ENCODE results near the gene ECHS1. TPM values are rescaled to one million over a fixed set of nuclear protein-coding genes. Genes with fewer than 3 reads are reported as not detected.

ECHS1 gene
- total and polyA plus RNA-seq, 2 of the 8 experiments (the other 6 are each of a cell fraction or from before 2014, with no cell fraction given): 41.7 to 101 TPM

GRCh38 chr10:133342942-133343341 lies 30.2 kb downstream of the ECHS1 start:
- no peak overlapping the region for H3K23ac ChIP-seq (ENCODE audit: insufficient read length)
- no peak overlapping the region for H3K18ac ChIP-seq (ENCODE audit: extremely low read depth, low read length)

More at GRCh38 chr10:133342942-133343341, 30.2 kb downstream of the ECHS1 start:
- ChIA-PET POLR2A (ENCODE audit: partially characterized antibody) (interaction anchor here (0.6 to 2.3 kb wide), 8 partner anchors 9 to 1277 kb away, joined by 3 to 8 read pairs (median 3); partner anchors contain the start of genes FUOM and JAKMIP3), CTCF (ENCODE audit: partially characterized antibody) (interaction anchor here (1.6 to 4.9 kb wide), 2 partner anchors 9 to 14 kb away, joined by 4 to 27 read pairs; no protein-coding TSS in a partner anchor)
- 84% methylated on average over 8 of the region's 8 CpGs; no CpG with 5 or more reads in 1 of the 2 experiments for WGBS, 2 experiments (ENCODE audit: extremely low coverage in 1 of 2, insufficient coverage in 1 of 2, insufficient read length in 1 of 2, insufficient replicate concordance in 2 of 2, low coverage in 1 of 2, low lambda C conversion rate in 2 of 2, missing lambda C conversion rate in 1 of 2)
- no peak overlapping the region for H3K4me3 ChIP-seq (ENCODE audit: extremely low read depth in 1 of 4, insufficient read depth in 2 of 4, low read depth in 3 of 4, low read length in 4 of 4)
- no peak for DNase-seq (ENCODE audit: low read depth in 1 of 2, low spot score in 2 of 2)
- no peak overlapping the region for H3K9ac ChIP-seq (replicated peaks in 1 of 4; ENCODE audit: extremely low read depth in 1 of 4, low read depth in 3 of 4, low read length in 3 of 4)
- no peak overlapping the region for H2BK120ac ChIP-seq (replicated peaks; ENCODE audit: low read depth, low read length)
- no peak overlapping the region for H4K91ac ChIP-seq (replicated peaks; ENCODE audit: insufficient read length, low read length)
- H3K4me1 ChIP-seq (replicated peaks in 1 of 4; ENCODE audit: control insufficient read depth in 3 of 4, insufficient read depth in 4 of 4, low read length in 3 of 4): peaks cover 0 to 17% (median 1%) of the 10 kb centered on the region in 4 experiments; a peak in 3 of 7 replicates
- peaks cover 0 to 9% (median 4%) of the 10 kb centered on the region in 4 experiments; a peak in 3 of 7 replicates for H3K27me3 ChIP-seq (replicated peaks in 1 of 4; ENCODE audit: control insufficient read depth in 3 of 4, extremely low read depth in 1 of 4, insufficient read depth in 3 of 4, low read length in 3 of 4)
- H2BK12ac ChIP-seq (ENCODE audit: low read depth, low read length): peak overlapping the region; percentile 50; the same call in 1 of the 2 replicates
- no peak overlapping the region for H3K4ac ChIP-seq (replicated peaks; ENCODE audit: insufficient read length, low read depth, low read length)
- H3K36me3 ChIP-seq (ENCODE audit: control insufficient read depth in 2 of 4, insufficient read depth in 4 of 4, low read length in 3 of 4): no peaks in the 10 kb centered on the region
- H4K20me1 ChIP-seq (replicated peaks in 1 of 2; ENCODE audit: control insufficient read depth in 1 of 2, insufficient read depth in 2 of 2, low read length in 2 of 2): peaks cover 0 to 12% of the 10 kb centered on the region in 2 experiments
- H4K5ac ChIP-seq (ENCODE audit: insufficient read length, low read depth, low read length): no peak overlapping the region
- 0 out of 2 replicates have a peak overlapping the region, but pooled peaks have one; percentile 35 for H2BK5ac ChIP-seq (ENCODE audit: low read depth, low read length)
- 0 out of 2 replicates have a peak overlapping the region, but pooled peaks have one; percentile 39 for H2AK5ac ChIP-seq (ENCODE audit: low read depth, low read length)
- TF ChIP-seq RNF2 (IDR thresholded peaks at IDR 0.05; ENCODE audit: borderline replicate concordance, low read depth, low read length, missing control alignments, poor library complexity, severe bottlenecking) (no peak), SIRT6 (IDR thresholded peaks at IDR 0.05; ENCODE audit: low read length) (no peak), EZH2 (IDR thresholded peaks at IDR 0.05; ENCODE audit: low read depth, low read length, severe bottlenecking) (no peak), YY1 (IDR thresholded peaks at IDR 0.05; ENCODE audit: low read depth, low read length) (no peak), SP4 (IDR thresholded peaks at IDR 0.05; ENCODE audit: low read length) (no peak), NANOG (IDR thresholded peaks at IDR 0.05; ENCODE audit: insufficient read depth, low read depth, low read length, poor library complexity, severe bottlenecking) (no peak), ATF2 (IDR thresholded peaks at IDR 0.05; ENCODE audit: low read length) (no peak)
- no peak overlapping the region for H4K8ac ChIP-seq (ENCODE audit: extremely low read depth, insufficient read depth, low read length)
- no peak overlapping the region for H3K14ac ChIP-seq (ENCODE audit: insufficient read length)
- no peak overlapping the region for H3K4me2 ChIP-seq (ENCODE audit: insufficient read depth in 1 of 2, low read depth in 2 of 2, low read length in 2 of 2)
- H3K27ac ChIP-seq (ENCODE audit: low read depth, low read length): no peak overlapping the region
- H3K9me3 ChIP-seq (ENCODE audit: insufficient read depth in 2 of 2, low read depth in 1 of 2, low read length in 1 of 2): no peaks in the 10 kb centered on the region
- H2AFZ ChIP-seq (ENCODE audit: low read length): no peak overlapping the region
- no peaks in the 10 kb centered on the region for H3K79me1 ChIP-seq (ENCODE audit: low read depth, low read length)
- peaks cover 16% of the 10 kb centered on the region; the same call in 1 of the 2 replicates for H3K23me2 ChIP-seq (ENCODE audit: low read depth, low read length)
- no peak overlapping the region for H3K56ac ChIP-seq (replicated peaks; ENCODE audit: insufficient read length, low read depth, low read length)
- H2BK20ac ChIP-seq (ENCODE audit: low read length): no peak overlapping the region
- H2BK15ac ChIP-seq (ENCODE audit: low read length): no peak overlapping the region
- no peak for FAIRE-seq
- no peaks in the 10 kb centered on the region for H3K79me2 ChIP-seq (ENCODE audit: control insufficient read depth in 1 of 2, insufficient read depth in 2 of 2, low read length in 2 of 2)
